Peyer's patch (tissue), 4 donors: ENCODE data around the gene SMG6.

ENCODE experiments used
- POLR2A ChIP-seq, 2 donors: fragments of 450-650 bp; IDR thresholded peaks; one replicate each; pipeline ENCODE4 v1.5.1; 2017; ENCODE audit warnings: antibody characterized with exemption in 2 of 2, mild to moderate bottlenecking in 2 of 2, moderate library complexity in 2 of 2
- TF ChIP-seq, protein P1 (sequence below), 6 experiments: fragments of 450-650 bp in 4 of 6; fragments of 200-600 bp in 2 of 6; sonication (generic) in 1 of 6; IDR thresholded peaks; one replicate each; pipeline ENCODE4 v1.5.1; 2017 to 2019; ENCODE audit warnings: antibody characterized with exemption in 6 of 6, mild to moderate bottlenecking in 3 of 6, moderate library complexity in 1 of 6

DNA sequence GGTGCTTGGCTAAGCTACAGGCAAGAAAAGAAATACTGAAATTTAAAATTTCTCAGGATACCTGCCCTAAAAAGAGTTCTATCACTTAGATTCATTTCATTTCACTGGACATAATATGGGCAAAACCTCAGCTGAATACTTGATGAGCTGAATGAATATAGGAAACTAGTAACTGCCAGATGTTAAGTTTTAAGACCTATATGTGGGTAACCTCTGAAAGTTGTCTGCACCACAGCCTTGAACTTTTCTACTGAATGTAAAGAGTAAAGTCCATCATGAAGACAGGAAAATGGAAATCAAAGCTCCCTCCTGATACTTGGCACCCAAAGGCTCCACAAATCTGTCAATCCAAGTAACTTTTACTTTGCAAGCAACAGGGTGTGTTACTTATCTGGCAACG lies 197.9 kb downstream of the SMG6 start:
- TF ChIP-seq POLR2A (IDR thresholded peaks at IDR 0.05): no peak
- TF ChIP-seq, protein P1, sequence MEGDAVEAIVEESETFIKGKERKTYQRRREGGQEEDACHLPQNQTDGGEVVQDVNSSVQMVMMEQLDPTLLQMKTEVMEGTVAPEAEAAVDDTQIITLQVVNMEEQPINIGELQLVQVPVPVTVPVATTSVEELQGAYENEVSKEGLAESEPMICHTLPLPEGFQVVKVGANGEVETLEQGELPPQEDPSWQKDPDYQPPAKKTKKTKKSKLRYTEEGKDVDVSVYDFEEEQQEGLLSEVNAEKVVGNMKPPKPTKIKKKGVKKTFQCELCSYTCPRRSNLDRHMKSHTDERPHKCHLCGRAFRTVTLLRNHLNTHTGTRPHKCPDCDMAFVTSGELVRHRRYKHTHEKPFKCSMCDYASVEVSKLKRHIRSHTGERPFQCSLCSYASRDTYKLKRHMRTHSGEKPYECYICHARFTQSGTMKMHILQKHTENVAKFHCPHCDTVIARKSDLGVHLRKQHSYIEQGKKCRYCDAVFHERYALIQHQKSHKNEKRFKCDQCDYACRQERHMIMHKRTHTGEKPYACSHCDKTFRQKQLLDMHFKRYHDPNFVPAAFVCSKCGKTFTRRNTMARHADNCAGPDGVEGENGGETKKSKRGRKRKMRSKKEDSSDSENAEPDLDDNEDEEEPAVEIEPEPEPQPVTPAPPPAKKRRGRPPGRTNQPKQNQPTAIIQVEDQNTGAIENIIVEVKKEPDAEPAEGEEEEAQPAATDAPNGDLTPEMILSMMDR (IDR thresholded peaks at IDR 0.05): no peak
